ENCODE data around the gene SLC9A7. TPM values are rescaled to one million over a fixed set of nuclear protein-coding genes. Genes with fewer than 3 reads are reported as not detected.

Gene SLC9A7
- total and polyA plus RNA-seq, 8 donors, result 0.29 to 25.6 (median 9.1) TPM

DNA sequence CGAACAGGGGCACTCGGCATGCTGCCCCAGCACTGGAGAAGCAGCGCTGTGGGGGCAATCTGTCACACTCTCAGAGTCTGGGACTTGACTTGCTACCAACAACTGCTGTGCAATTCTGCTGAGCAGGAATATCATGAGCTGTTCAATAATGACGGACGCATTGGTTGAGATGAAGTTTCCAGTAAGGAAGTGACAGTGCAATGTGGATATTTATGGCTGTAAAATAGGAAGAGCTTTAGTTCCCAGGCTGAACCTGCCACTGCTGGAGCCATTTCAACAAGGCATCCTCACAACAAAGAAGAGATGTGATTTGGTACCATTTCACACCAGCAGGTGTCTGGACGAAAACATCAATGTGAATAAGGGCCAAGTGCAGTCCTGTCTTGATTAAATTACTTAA lies 161.1 kb downstream of the SLC9A7 start:
- H3K27ac ChIP-seq, result no peak overlapping the region
- WGBS, 5 donors, result 73 to 80% (median 78%) methylated on average over 6 of the region's 6 CpGs
- H3K4me3 ChIP-seq, result no peak overlapping the region
- no peaks in the 10 kb centered on the region for H3K9me3 ChIP-seq
- no peak for DNase-seq
- no peak for TF ChIP-seq EP300 (IDR thresholded peaks at IDR 0.05)
- TF ChIP-seq POLR2A (IDR thresholded peaks at IDR 0.05), result no peak
- no peaks in the 10 kb centered on the region for H3K4me1 ChIP-seq
- H3K27me3 ChIP-seq, result no peaks in the 10 kb centered on the region
- no peaks in the 10 kb centered on the region for H3K36me3 ChIP-seq
- intact Hi-C loops (cut with DNase I; ENCODE audit: low total_unique reads), result no loop called here

DNA sequence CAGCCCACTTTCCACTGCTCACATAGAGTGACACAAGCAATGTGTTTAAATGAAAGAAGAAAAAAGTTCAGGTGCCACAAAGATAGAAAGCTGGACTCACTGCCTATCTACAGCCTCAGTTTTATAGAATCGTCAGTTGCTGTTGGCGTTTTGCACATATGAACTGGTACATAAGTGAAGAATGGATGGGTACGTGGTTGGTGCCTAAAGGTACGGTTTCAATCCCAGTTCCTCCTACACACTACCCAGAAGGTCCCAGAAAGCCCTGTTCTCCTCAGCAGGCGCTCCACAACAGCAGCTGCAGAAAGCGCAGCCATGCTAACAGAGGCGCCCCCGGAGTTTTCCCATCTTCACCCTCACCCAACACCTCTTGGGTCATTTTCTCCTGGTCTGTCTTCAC lies 161.7 kb downstream of the SLC9A7 start:
- H3K4me1 ChIP-seq, result no peaks in the 10 kb centered on the region
- H3K27ac ChIP-seq, result no peak overlapping the region
- intact Hi-C loops (cut with DNase I; ENCODE audit: low total_unique reads), result no loop called here
- no peaks in the 10 kb centered on the region for H3K27me3 ChIP-seq
- TF ChIP-seq POLR2AphosphoS5 (IDR thresholded peaks at IDR 0.05), result no peak
- TF ChIP-seq EP300 (IDR thresholded peaks at IDR 0.05), result no peak
- TF ChIP-seq, protein P1, sequence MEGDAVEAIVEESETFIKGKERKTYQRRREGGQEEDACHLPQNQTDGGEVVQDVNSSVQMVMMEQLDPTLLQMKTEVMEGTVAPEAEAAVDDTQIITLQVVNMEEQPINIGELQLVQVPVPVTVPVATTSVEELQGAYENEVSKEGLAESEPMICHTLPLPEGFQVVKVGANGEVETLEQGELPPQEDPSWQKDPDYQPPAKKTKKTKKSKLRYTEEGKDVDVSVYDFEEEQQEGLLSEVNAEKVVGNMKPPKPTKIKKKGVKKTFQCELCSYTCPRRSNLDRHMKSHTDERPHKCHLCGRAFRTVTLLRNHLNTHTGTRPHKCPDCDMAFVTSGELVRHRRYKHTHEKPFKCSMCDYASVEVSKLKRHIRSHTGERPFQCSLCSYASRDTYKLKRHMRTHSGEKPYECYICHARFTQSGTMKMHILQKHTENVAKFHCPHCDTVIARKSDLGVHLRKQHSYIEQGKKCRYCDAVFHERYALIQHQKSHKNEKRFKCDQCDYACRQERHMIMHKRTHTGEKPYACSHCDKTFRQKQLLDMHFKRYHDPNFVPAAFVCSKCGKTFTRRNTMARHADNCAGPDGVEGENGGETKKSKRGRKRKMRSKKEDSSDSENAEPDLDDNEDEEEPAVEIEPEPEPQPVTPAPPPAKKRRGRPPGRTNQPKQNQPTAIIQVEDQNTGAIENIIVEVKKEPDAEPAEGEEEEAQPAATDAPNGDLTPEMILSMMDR (IDR thresholded peaks at IDR 0.05), result no peak
- no peak for TF ChIP-seq POLR2A (IDR thresholded peaks at IDR 0.05)
- 79 to 92% (median 89%) methylated on average over 8 of the region's 8 CpGs for WGBS, 5 donors
- no peak overlapping the region for H3K4me3 ChIP-seq
- DNase-seq, result no peak
- no peaks in the 10 kb centered on the region for H3K36me3 ChIP-seq
- H3K9me3 ChIP-seq, result no peaks in the 10 kb centered on the region

DNA sequence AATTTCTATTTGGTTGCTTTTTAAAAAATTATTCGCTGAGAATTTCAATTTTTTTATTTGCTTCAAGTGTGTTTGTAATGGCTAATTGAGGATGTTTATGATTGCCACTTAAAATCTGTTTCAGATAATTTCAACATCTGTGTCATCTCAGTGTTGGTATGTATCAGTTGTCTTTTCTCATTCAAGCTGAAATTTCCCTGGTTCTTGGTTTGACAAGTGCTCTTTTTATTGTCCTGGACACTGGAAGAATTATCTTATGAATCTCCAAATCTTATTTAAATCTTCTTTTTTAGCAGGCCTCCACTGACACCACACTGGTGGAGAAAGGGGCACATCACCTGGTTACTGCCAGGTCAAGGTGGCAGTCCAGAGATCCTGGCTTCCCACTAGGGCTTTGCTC lies 163.8 kb downstream of the SLC9A7 start:
- Histone ChIP-seq H3K27me3 (no peaks in the 10 kb centered on the region), H3K36me3 (no peaks in the 10 kb centered on the region), H3K9me3 (no peaks in the 10 kb centered on the region), H3K4me1 (no peaks in the 10 kb centered on the region), H3K4me3 (no peak overlapping the region), H3K27ac (no peak overlapping the region)
- WGBS, 5 donors, result 50 to 100% (median 95%) methylated on average over 1 of the region's 1 CpG
- TF ChIP-seq POLR2A (IDR thresholded peaks at IDR 0.05), result no peak
- TF ChIP-seq, protein P1 (IDR thresholded peaks at IDR 0.05), result no peak
- no peak for TF ChIP-seq POLR2AphosphoS5 (IDR thresholded peaks at IDR 0.05)
- TF ChIP-seq EP300 (IDR thresholded peaks at IDR 0.05), result no peak
- DNase-seq, result no peak
- intact Hi-C loops (cut with DNase I; ENCODE audit: low total_unique reads), result no loop called here

DNA sequence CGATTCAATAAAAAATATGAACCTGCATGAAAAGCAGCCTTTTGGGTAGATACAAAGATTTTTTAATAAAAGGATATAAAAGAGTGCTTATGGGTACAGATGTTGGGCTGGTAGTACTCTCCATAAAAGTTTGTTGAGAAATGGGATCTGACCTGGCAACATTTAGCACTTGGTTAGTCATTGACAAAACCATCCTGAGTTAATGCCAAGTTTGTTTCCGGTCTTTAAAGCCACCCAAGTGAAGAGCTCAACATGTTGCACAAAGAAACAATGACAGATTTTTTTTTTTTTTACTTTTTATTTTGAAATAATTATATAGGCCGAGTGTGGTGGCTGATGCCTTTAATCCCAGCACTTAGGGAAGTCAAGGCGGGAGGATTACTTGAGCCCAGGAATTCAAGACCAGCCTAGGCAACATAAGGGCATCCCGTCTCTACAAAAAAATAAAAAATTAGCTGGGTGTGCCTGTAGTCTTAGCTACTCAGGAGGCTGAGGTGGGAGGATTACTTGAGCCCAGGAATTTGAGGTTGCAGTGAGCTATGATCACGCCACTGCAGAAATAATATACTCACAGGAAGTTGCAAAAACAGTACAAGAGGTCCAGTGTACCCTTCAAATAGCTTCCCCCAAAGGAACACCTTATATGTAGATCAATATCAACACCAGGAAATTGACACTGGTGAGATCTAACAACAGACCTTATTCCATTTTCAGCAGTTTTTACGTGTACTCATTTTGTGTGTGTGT lies 168.8 kb downstream of the SLC9A7 start:
- no peak overlapping the region for H3K27ac ChIP-seq
- WGBS, 5 donors, result 70 to 88% (median 76%) methylated on average over 7 of the region's 7 CpGs

More for the DNA sequence above, 168.8 kb downstream of the SLC9A7 start:
- Histone ChIP-seq H3K9me3 (no peaks in the 10 kb centered on the region), H3K4me3 (no peak overlapping the region), H3K4me1 (peaks cover 0 to 5% (median 0%) of the 10 kb centered on the region in 4 donors), H3K27me3 (no peaks in the 10 kb centered on the region), H3K36me3 (no peaks in the 10 kb centered on the region)
- intact Hi-C loops (cut with DNase I; ENCODE audit: low total_unique reads), result no loop called here
- no peak for DNase-seq
- TF ChIP-seq POLR2AphosphoS5 (IDR thresholded peaks at IDR 0.05) (no peak), EP300 (IDR thresholded peaks at IDR 0.05) (no peak), POLR2A (IDR thresholded peaks at IDR 0.05) (no peak)
- TF ChIP-seq, protein P1 (IDR thresholded peaks at IDR 0.05), result no peak
